Mesendoderm (in vitro differentiated cells): Measurements from ENCODE around the gene COL20A1.

Source experiments
- DNase-seq: peaks from one replicate; pipeline ENCODE4 v3.0.0; 2013
- H2AK5ac ChIP-seq: 2 replicates; pipeline ENCODE4 v1.6.1; 2013; ENCODE audit warnings: low read length, inconsistent platforms
- H2BK120ac ChIP-seq: 2 replicates; pipeline ENCODE4 v1.6.1; 2013; ENCODE audit warnings: low read depth, mild to moderate bottlenecking, low read length, moderate library complexity, mixed read lengths
- H2BK15ac ChIP-seq: replicated peaks from 2 replicates; pipeline ENCODE4 v1.6.1; 2013; ENCODE audit warnings: low read depth, mild to moderate bottlenecking, moderate library complexity
- H2BK5ac ChIP-seq: 2 replicates; pipeline ENCODE4 v1.6.1; 2013; ENCODE audit warnings: low read length, inconsistent platforms
- H3K18ac ChIP-seq: 2 replicates; pipeline ENCODE4 v1.6.1; 2013; ENCODE audit warnings: mild to moderate bottlenecking, low read length, mixed read lengths
- H3K23ac ChIP-seq: one replicate; pipeline ENCODE4 v1.6.1; 2013; ENCODE audit warnings: low read length
- H3K27ac ChIP-seq: 2 replicates; pipeline ENCODE4 v1.5.1; 2013; ENCODE audit warnings: low read depth, mild to moderate bottlenecking, inconsistent platforms, low read length, moderate library complexity
- H3K27me3 ChIP-seq: 2 replicates; pipeline ENCODE4 v1.6.1; 2013; ENCODE audit warnings: low read length, control low read depth, mild to moderate bottlenecking, inconsistent platforms; ENCODE audit not compliant: insufficient read depth, poor library complexity
- H3K36me3 ChIP-seq: 2 replicates; pipeline ENCODE4 v1.6.1; 2013; ENCODE audit warnings: low read length, inconsistent platforms; ENCODE audit not compliant: control insufficient read depth, insufficient read depth
- H3K4ac ChIP-seq: one replicate; pipeline ENCODE4 v1.6.1; 2013; ENCODE audit warnings: low read depth, mild to moderate bottlenecking, low read length, moderate library complexity
- H3K4me1 ChIP-seq: 2 replicates; pipeline ENCODE4 v1.6.1; 2013; ENCODE audit warnings: low read depth, low read length, inconsistent platforms; ENCODE audit not compliant: control insufficient read depth
- H3K4me2 ChIP-seq: 2 replicates; pipeline ENCODE4 v1.6.1; 2013; ENCODE audit warnings: low read length
- H3K4me3 ChIP-seq: 2 replicates; pipeline ENCODE4 v1.5.1; 2013; ENCODE audit warnings: mild to moderate bottlenecking, low read length
- H3K56ac ChIP-seq: one replicate; pipeline ENCODE4 v1.6.1; 2013; ENCODE audit warnings: low read length
- H3K79me1 ChIP-seq: 2 replicates; pipeline ENCODE4 v1.6.1; 2013; ENCODE audit warnings: low read length, inconsistent platforms
- H3K79me2 ChIP-seq: 2 replicates; pipeline ENCODE4 v1.6.1; 2013; ENCODE audit warnings: mild to moderate bottlenecking, low read length; ENCODE audit not compliant: control insufficient read depth, insufficient read depth
- H3K9ac ChIP-seq: 2 replicates; pipeline ENCODE4 v1.6.1; 2013; ENCODE audit warnings: low read length, inconsistent platforms
- H4K5ac ChIP-seq: one replicate; pipeline ENCODE4 v1.6.1; 2013; ENCODE audit warnings: low read length
- H4K8ac ChIP-seq: one replicate; pipeline ENCODE4 v1.6.1; 2013; ENCODE audit warnings: low read depth, mild to moderate bottlenecking, control low read depth, low read length, moderate library complexity
- WGBS: extraction: QIAGEN DNeasy Blood & Tissue Kit; methylation state at CpG from one replicate; pipeline ENCODE4 v1.1.7; 2013; ENCODE audit warnings: low lambda C conversion rate, missing lambda C conversion rate; ENCODE audit not compliant: insufficient coverage; ENCODE audit errors: extremely low coverage; 5-methylcytosine and 5-hydroxymethylcytosine counted together

COL20A1 gene

DNA sequence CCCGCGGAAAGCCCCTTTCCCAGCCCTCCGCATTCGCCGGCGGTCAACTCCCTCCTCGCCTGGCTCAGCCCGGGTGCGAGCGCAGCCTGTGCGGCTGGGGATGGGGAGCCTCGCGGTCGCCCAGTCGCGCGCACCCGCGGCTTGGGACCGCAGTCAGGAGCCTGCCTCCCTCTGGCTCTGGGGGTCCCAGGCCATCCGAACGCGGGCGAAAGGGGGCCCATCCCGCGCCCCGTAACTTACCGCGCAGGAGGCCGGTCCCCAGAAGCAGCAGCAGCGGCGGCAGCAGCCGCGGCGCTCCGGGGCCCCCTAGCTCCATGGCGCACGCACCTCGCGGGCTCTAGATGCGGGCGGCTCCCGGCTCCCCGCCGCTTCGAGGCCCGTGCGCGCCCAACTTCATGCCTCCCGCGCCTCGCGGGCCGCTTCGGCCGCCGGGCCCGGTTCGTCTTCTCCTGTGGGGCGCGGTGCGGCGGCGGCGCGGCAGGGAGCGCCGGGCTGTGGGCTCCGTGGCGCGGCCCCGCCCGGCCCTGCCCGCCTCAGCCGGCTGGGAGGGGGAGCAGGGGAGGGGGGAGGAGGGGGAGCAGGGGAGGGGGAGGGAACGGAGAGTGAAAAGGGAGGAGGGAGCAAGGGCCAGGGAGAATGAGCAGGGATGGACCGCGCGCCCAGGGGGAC is 68.0 kb downstream of the COL20A1 start, which contains the start of gene CHRNA4:
Gene CHRNA4 (minus strand): TSS at position 500 of the 669 bp plus-strand sequence. CDS start 184 bp downstream, at position 316.
- no CpG with 5 or more reads among the region's 79 CpGs for WGBS
- no peak within 1 kb of the TSS for H2BK15ac ChIP-seq
- no peak within 1 kb of the TSS for H3K23ac ChIP-seq
- H3K27me3 ChIP-seq: peaks cover 7% of the 10 kb centered on the region
- DNase-seq: no peak
- no peak within 1 kb of the TSS for H3K4ac ChIP-seq
- peak within 1 kb of the TSS; percentile 42 for H3K56ac ChIP-seq
- H3K36me3 ChIP-seq: no peaks in the 10 kb centered on the region
- H4K5ac ChIP-seq: no peak within 1 kb of the TSS
- peak within 1 kb of the TSS; percentile 44 for H3K4me2 ChIP-seq
- H3K79me1 ChIP-seq: no peaks in the 10 kb centered on the region
- H3K18ac ChIP-seq: no peak within 1 kb of the TSS
- no peak within 1 kb of the TSS for H2BK120ac ChIP-seq
- H3K79me2 ChIP-seq: no peaks in the 10 kb centered on the region
- no peak within 1 kb of the TSS for H3K27ac ChIP-seq
- no peaks in the 10 kb centered on the region for H3K4me1 ChIP-seq
- no peak within 1 kb of the TSS for H4K8ac ChIP-seq
- no peak within 1 kb of the TSS for H2AK5ac ChIP-seq
- H3K9ac ChIP-seq: no peak within 1 kb of the TSS
- no peak within 1 kb of the TSS for H2BK5ac ChIP-seq
- H3K4me3 ChIP-seq: no peak within 1 kb of the TSS

- Histone ChIP-seq H3K79me1 (no peaks in the 10 kb centered on the region), H2BK120ac (no peak overlapping the region), H3K36me3 (no peaks in the 10 kb centered on the region), H3K18ac (no peak overlapping the region), H3K79me2 (no peaks in the 10 kb centered on the region), H2BK5ac (no peak overlapping the region), H4K8ac (no peak overlapping the region), H2BK15ac (no peak overlapping the region), H4K5ac (no peak overlapping the region), H3K4me2 (no peak overlapping the region), H3K56ac (no peak overlapping the region), H3K23ac (no peak overlapping the region), H3K9ac (no peak overlapping the region), H3K27ac (no peak overlapping the region), H2AK5ac (no peak overlapping the region), H3K27me3 (peaks cover 7% of the 10 kb centered on the region), H3K4ac (no peak overlapping the region), H3K4me3 (no peak overlapping the region), H3K4me1 (no peaks in the 10 kb centered on the region)
- WGBS: no CpG with 5 or more reads among the region's 50 CpGs
- DNase-seq: no peak
These were observed 68.8 kb downstream of the COL20A1 start for GRCh38 chr20:63361519-63362435.

GRCh38 chr20:63362436-63363009 is 69.5 kb downstream of the COL20A1 start:
- WGBS: no CpG with 5 or more reads among the region's 16 CpGs
- Histone ChIP-seq H3K79me2 (no peaks in the 10 kb centered on the region), H3K79me1 (no peaks in the 10 kb centered on the region), H3K4me1 (no peaks in the 10 kb centered on the region), H2BK15ac (no peak overlapping the region), H3K27ac (no peak overlapping the region), H3K18ac (no peak overlapping the region), H3K56ac (no peak overlapping the region), H4K8ac (no peak overlapping the region), H3K36me3 (no peaks in the 10 kb centered on the region), H3K4me3 (no peak overlapping the region), H3K27me3 (peaks cover 7% of the 10 kb centered on the region), H3K9ac (no peak overlapping the region), H3K4me2 (no peak overlapping the region), H2AK5ac (no peak overlapping the region), H3K4ac (no peak overlapping the region), H3K23ac (no peak overlapping the region), H2BK120ac (no peak overlapping the region), H2BK5ac (no peak overlapping the region), H4K5ac (no peak overlapping the region)
- no peak for DNase-seq

DNA sequence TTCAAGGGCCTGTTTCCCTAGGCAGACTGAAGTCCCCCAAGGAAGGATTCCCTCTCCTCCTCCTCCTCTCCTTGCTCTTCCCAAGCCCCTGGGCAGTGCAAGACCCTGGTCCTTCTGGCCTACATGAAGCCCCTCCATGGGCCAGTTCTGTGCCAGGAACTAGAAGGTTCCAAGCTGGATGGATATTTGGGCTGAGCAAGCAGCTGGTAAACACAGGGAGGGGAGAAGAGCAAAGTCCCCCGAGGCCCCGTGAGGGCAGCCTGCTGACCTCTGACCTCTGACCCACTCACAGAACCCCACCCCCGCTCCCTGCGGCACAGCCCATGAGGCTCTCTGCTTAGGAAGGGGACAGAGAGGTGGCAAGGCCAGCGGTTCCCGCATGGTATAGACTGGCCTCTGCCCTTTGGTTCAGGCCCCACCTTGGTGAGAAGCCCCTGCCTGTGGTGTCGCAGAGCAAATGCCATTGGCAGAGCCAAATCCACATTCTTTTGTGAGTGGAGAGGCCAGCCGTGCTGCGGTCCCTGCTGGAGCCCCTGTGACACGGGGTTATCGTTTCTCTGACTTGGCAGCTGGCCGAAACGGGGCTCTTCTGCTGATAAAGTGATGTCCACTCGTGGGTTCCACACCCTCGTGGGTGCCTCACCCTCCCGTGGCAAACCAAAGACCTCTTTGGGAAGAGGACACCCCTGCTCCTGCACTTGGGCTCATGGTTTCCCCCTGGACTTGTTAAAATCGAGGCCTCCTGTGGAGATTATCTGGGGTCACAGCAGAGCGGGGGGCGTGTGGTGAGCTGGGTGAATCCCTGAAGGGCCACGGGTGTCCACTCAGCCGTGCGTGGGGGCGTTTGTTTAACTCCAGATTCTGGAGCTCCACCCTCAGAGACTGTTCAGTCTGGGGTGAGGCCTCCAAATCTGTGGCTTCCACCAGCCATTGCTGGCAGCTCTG is 70.3 kb downstream of the COL20A1 start:
- Histone ChIP-seq H3K79me2 (no peaks in the 10 kb centered on the region), H4K5ac (no peak overlapping the region), H3K23ac (no peak overlapping the region), H2BK15ac (no peak overlapping the region), H3K4ac (no peak overlapping the region), H3K36me3 (no peaks in the 10 kb centered on the region), H3K56ac (no peak overlapping the region), H2AK5ac (no peak overlapping the region), H3K27me3 (peaks cover 7% of the 10 kb centered on the region), H3K4me3 (no peak overlapping the region), H3K18ac (no peak overlapping the region), H3K4me1 (no peaks in the 10 kb centered on the region), H3K9ac (no peak overlapping the region), H4K8ac (no peak overlapping the region), H2BK120ac (no peak overlapping the region), H3K4me2 (no peak overlapping the region), H3K79me1 (no peaks in the 10 kb centered on the region), H3K27ac (no peak overlapping the region), H2BK5ac (no peak overlapping the region)
- DNase-seq: no peak
- WGBS: no CpG with 5 or more reads among the region's 23 CpGs

DNA sequence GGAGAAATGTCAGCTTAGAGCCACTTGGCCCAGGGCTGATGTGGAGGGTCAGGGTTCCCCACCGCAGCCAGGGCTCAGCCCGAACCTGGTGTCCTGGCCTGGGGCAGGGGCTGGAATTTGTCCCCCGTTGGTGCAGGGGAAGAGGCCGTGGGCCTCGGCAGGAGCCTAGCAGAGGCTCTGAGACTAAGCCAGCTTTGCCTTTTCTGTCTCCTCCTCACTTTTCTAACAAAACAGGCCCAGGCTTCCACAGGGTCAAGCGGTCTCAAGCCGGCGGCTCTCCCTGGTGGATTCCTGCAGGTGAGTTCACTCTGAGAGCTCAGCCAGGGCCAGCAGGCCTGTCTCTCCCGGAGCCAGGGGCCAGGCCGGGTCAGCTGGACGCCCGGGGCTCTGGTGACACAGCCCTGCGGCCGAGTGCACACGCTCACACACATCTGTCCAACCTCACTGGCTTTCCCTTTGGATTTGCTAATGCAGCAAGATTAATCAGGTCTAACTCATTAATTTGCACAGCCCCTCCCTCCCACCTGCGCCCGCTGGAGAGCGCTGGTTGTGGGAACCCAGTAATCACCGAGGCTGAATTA is 71.1 kb downstream of the COL20A1 start:
- no peak overlapping the region for H3K18ac ChIP-seq
- H3K27ac ChIP-seq: no peak overlapping the region
- H2AK5ac ChIP-seq: no peak overlapping the region
- DNase-seq: no peak
- H3K4me2 ChIP-seq: no peak overlapping the region
- H4K5ac ChIP-seq: no peak overlapping the region
- no peak overlapping the region for H2BK120ac ChIP-seq
- WGBS: no CpG with 5 or more reads among the region's 19 CpGs
- H3K27me3 ChIP-seq: peaks cover 7% of the 10 kb centered on the region
- H2BK5ac ChIP-seq: no peak overlapping the region
- no peak overlapping the region for H3K9ac ChIP-seq
- H3K56ac ChIP-seq: no peak overlapping the region
- no peaks in the 10 kb centered on the region for H3K4me1 ChIP-seq
- H2BK15ac ChIP-seq: no peak overlapping the region
- no peak overlapping the region for H3K4ac ChIP-seq
- H3K23ac ChIP-seq: no peak overlapping the region
- no peaks in the 10 kb centered on the region for H3K79me2 ChIP-seq
- no peaks in the 10 kb centered on the region for H3K36me3 ChIP-seq
- H3K4me3 ChIP-seq: no peak overlapping the region
- no peak overlapping the region for H4K8ac ChIP-seq
- no peaks in the 10 kb centered on the region for H3K79me1 ChIP-seq
